ENCODE data around the gene LNPK. TPM values are rescaled to one million over a fixed set of nuclear protein-coding genes. Genes with fewer than 3 reads are reported as not detected.
"Not testable (repeated sequence)": the region's sequence is repeated elsewhere in the genome, so short reads cannot be mapped to it uniquely, and the experiment has no call there.

LNPK gene
- total RNA-seq, 1 experiment from 2014 or later, result 43.8 TPM

DNA sequence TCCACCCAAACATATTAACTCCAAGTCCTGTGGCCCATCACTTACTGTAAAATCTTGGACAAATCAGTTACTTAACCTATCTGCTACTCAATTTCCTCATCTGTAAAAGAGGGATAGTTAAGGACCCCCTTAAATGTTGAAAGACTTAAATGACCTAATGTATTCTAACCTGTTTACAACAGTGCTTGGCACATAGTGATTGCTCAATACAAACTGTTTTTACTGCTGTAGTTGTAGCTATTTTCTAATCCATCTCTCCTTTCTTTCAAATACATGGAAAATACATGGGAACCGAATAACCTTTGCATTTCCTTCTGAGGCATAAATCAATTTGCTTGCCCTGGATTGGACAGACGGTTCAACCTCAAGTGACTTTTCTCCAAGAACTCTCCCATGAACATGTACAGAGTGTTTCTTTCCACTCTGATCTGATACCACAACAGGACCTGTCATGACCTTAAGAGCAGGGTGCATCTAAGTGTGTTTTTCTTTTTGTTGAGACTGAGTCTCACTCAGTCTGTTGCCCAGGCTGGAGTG is 2.7 kb downstream of the LNPK start:
- H3K4me1 ChIP-seq (replicated peaks; ENCODE audit: insufficient read depth), result peaks cover 16% of the 10 kb centered on the region
- no peaks in the 10 kb centered on the region for H3K36me3 ChIP-seq (ENCODE audit: low read depth)
- no peak overlapping the region for H2AFZ ChIP-seq
- intact Hi-C loops (cut with micrococcal nuclease; ENCODE audit: unreplicated experiment), result no loop called here
- no peaks in the 10 kb centered on the region for H3K9me3 ChIP-seq (ENCODE audit: insufficient read depth, low read depth)
- CTCF ChIA-PET, result interaction anchor here (0.5 kb wide), 1 partner anchor 1394 kb away, joined by 3 read pairs; no protein-coding TSS in a partner anchor
- peaks cover 29% of the 10 kb centered on the region for H3K79me2 ChIP-seq (ENCODE audit: low read depth)
- 0 out of 2 replicates have a peak, but pooled peaks cover 9% of the 10 kb centered on the region for H3F3A ChIP-seq (ENCODE audit: insufficient read depth, low read depth)
- BruUV-seq (replicated peaks), result no TSS peak
- POLR2A ChIA-PET (ENCODE audit: unreplicated experiment), result no interaction called here
- DNase-seq, result no peak
- no peaks in the 10 kb centered on the region for H3K27me3 ChIP-seq (ENCODE audit: insufficient read depth, low read depth)
- H3K27ac ChIP-seq, result no peak overlapping the region
- TF ChIP-seq, protein P1, sequence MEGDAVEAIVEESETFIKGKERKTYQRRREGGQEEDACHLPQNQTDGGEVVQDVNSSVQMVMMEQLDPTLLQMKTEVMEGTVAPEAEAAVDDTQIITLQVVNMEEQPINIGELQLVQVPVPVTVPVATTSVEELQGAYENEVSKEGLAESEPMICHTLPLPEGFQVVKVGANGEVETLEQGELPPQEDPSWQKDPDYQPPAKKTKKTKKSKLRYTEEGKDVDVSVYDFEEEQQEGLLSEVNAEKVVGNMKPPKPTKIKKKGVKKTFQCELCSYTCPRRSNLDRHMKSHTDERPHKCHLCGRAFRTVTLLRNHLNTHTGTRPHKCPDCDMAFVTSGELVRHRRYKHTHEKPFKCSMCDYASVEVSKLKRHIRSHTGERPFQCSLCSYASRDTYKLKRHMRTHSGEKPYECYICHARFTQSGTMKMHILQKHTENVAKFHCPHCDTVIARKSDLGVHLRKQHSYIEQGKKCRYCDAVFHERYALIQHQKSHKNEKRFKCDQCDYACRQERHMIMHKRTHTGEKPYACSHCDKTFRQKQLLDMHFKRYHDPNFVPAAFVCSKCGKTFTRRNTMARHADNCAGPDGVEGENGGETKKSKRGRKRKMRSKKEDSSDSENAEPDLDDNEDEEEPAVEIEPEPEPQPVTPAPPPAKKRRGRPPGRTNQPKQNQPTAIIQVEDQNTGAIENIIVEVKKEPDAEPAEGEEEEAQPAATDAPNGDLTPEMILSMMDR (conservative IDR thresholded peaks at IDR 0.05), result no peak
- no peak for TF ChIP-seq EZH2 (IDR thresholded peaks at IDR 0.05; ENCODE audit: low read depth)
- H3K4me3 ChIP-seq, result no peak overlapping the region
- H4K20me1 ChIP-seq (ENCODE audit: insufficient read depth), result no peaks in the 10 kb centered on the region
- no peaks in the 10 kb centered on the region for H3K9me2 ChIP-seq (ENCODE audit: insufficient read depth)
- no peak overlapping the region for H3K4me2 ChIP-seq

DNA sequence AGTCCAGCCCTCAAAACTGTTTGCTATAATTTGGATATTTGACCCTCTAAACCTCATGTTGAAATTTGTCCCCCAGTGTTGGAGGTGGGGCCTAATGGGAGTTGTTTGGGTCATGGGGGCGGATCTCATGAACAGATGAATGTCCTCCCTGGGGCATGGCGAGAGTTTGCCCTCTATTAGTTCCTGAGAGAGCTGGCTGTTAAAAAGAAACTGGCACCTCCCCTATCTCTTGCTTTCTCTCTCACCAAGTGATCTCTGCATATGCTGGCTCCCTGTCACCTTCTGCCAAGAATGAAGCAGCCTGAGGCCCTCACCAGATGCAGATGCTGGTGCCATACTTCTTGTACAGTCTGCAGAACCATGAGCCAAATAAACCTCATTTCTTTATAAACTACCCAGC is 12.0 kb downstream of the LNPK start:
- H2AFZ ChIP-seq, result no peak overlapping the region
- H3K79me2 ChIP-seq (ENCODE audit: low read depth), result no peaks in the 10 kb centered on the region
- no peaks in the 10 kb centered on the region for H3K27me3 ChIP-seq (ENCODE audit: insufficient read depth, low read depth)
- no peak overlapping the region for H3K4me3 ChIP-seq
- POLR2A ChIA-PET (ENCODE audit: unreplicated experiment), result no interaction called here
- no peaks in the 10 kb centered on the region for H3F3A ChIP-seq (ENCODE audit: insufficient read depth, low read depth)
- H3K4me2 ChIP-seq, result no peak overlapping the region
- no peak overlapping the region for H3K27ac ChIP-seq
- BruUV-seq (replicated peaks), result no TSS peak
- H3K9me2 ChIP-seq (ENCODE audit: insufficient read depth), result no peaks in the 10 kb centered on the region
- TF ChIP-seq, protein P1 (conservative IDR thresholded peaks at IDR 0.05), result no peak
- TF ChIP-seq EZH2 (IDR thresholded peaks at IDR 0.05; ENCODE audit: low read depth), result no peak
- H4K20me1 ChIP-seq (ENCODE audit: insufficient read depth), result no peaks in the 10 kb centered on the region
- CTCF ChIA-PET, result no interaction called here
- no peaks in the 10 kb centered on the region for H3K9me3 ChIP-seq (ENCODE audit: insufficient read depth, low read depth)
- no peaks in the 10 kb centered on the region for H3K4me1 ChIP-seq (replicated peaks; ENCODE audit: insufficient read depth)
- DNase-seq, result no peak
- H3K36me3 ChIP-seq (ENCODE audit: low read depth), result peaks cover 6% of the 10 kb centered on the region; the same call in 1 of the 2 replicates
- intact Hi-C loops (cut with micrococcal nuclease; ENCODE audit: unreplicated experiment), result no loop called here

DNA sequence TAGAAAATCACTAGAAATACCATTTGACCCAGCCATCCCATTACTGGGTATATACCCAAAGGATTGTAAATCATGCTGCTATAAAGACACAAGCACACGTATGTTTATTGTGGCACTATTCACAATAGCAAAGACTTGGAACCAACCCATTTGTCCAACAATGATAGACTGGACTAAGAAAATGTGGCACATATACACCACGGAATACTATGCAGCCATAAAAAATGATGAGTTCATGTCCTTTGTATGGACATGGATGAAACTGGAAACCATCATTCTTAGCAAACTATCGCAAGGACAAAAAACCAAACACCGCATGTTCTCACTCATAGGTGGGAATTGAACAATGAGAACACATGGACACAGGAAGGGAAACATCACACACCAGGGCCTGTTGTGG is 14.9 kb downstream of the LNPK start:
- POLR2A ChIA-PET (ENCODE audit: unreplicated experiment); BruUV-seq (replicated peaks); H2AFZ ChIP-seq: not testable (repeated sequence)

DNA sequence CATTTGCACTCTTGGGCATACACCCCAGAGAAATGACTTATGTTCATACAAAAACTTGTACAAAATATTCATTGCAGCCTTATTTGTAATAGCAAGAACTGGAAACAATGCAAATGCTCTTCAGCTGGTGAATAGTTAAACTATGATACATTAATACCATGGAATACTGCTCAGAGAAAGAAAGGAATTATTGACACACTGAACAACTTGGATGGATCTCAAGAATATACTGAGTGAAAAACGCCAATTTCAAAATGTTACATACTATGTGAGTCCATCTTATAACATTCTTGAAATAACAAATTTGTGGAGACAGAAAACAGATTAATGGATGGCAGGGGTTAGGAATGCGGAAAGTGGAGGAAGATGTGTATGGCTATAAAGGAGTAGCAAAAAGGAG is 17.2 kb downstream of the LNPK start:
- no peaks in the 10 kb centered on the region for H4K20me1 ChIP-seq (ENCODE audit: insufficient read depth)

More for the DNA sequence above, 14.9 kb downstream of the LNPK start:
- H3K79me2 ChIP-seq (ENCODE audit: low read depth); CTCF ChIA-PET; DNase-seq; H3K36me3 ChIP-seq (ENCODE audit: low read depth); H3K4me1 ChIP-seq (replicated peaks; ENCODE audit: insufficient read depth); H3K27ac ChIP-seq; H3K9me2 ChIP-seq (ENCODE audit: insufficient read depth); H3K27me3 ChIP-seq (ENCODE audit: insufficient read depth, low read depth); H3K4me3 ChIP-seq; H3K4me2 ChIP-seq; H3K9me3 ChIP-seq (ENCODE audit: insufficient read depth, low read depth); H4K20me1 ChIP-seq (ENCODE audit: insufficient read depth); H3F3A ChIP-seq (ENCODE audit: insufficient read depth, low read depth): not testable (repeated sequence)
- intact Hi-C loops (cut with micrococcal nuclease; ENCODE audit: unreplicated experiment), result loop anchor here (2.0 kb wide), 1 partner anchor 14 kb away; no protein-coding TSS in a partner anchor

More for the DNA sequence above, 17.2 kb downstream of the LNPK start:
- Histone ChIP-seq H3K27ac (no peak overlapping the region), H3F3A (ENCODE audit: insufficient read depth, low read depth) (no peaks in the 10 kb centered on the region), H3K9me2 (ENCODE audit: insufficient read depth) (no peaks in the 10 kb centered on the region), H3K27me3 (ENCODE audit: insufficient read depth, low read depth) (no peaks in the 10 kb centered on the region), H3K9me3 (ENCODE audit: insufficient read depth, low read depth) (no peaks in the 10 kb centered on the region), H3K4me3 (no peak overlapping the region), H2AFZ (no peak overlapping the region), H3K36me3 (ENCODE audit: low read depth) (no peaks in the 10 kb centered on the region), H3K4me1 (replicated peaks; ENCODE audit: insufficient read depth) (no peaks in the 10 kb centered on the region), H3K79me2 (ENCODE audit: low read depth) (no peaks in the 10 kb centered on the region), H3K4me2 (no peak overlapping the region)
- CTCF ChIA-PET, result no interaction called here
- DNase-seq, result peak in 1 of 2 experiments; percentile 4
- intact Hi-C loops (cut with micrococcal nuclease; ENCODE audit: unreplicated experiment), result no loop called here
- POLR2A ChIA-PET (ENCODE audit: unreplicated experiment), result no interaction called here
- BruUV-seq (replicated peaks), result no TSS peak
- TF ChIP-seq EZH2 (IDR thresholded peaks at IDR 0.05; ENCODE audit: low read depth), result no peak
- TF ChIP-seq, protein P1 (conservative IDR thresholded peaks at IDR 0.05), result no peak

All from PC-9 (cell line).